GM12878 (cell line): ENCODE data around the gene IFT122.

Source experiments
- EZH2 ChIP-seq: IDR thresholded peaks from 2 replicates; pipeline ENCODE4 v1.6.1; 2012; ENCODE audit warnings: low read depth, mild to moderate bottlenecking, control low read depth, inconsistent platforms, low read length, borderline replicate concordance; ENCODE audit not compliant: control insufficient read depth
- MYC ChIP-seq: IDR thresholded peaks from 2 replicates; pipeline ENCODE4 v1.6.1; 2011; ENCODE audit warnings: mild to moderate bottlenecking, low read length, moderate library complexity, inconsistent platforms; ENCODE audit not compliant: insufficient read depth, insufficient replicate concordance, insufficient read length, severe bottlenecking
- PAX5 ChIP-seq: IDR thresholded peaks from 2 replicates; pipeline ENCODE4 v1.6.1; 2011; ENCODE audit warnings: low read depth, low read length, borderline replicate concordance
- PML ChIP-seq: IDR thresholded peaks from 2 replicates; pipeline ENCODE4 v1.6.1; 2012; ENCODE audit warnings: low read length, inconsistent platforms
- POLR2AphosphoS5 ChIP-seq: IDR thresholded peaks from 2 replicates; pipeline ENCODE4 v1.6.1; 2011; ENCODE audit warnings: mild to moderate bottlenecking, low read length, inconsistent platforms
- SMC3 ChIP-seq: IDR thresholded peaks from 2 replicates; pipeline ENCODE4 v1.6.1; 2011; ENCODE audit warnings: low read length, improper control_type of control experiment, borderline replicate concordance
- SUZ12 ChIP-seq: fragments of 200-600 bp; sonication (generic); IDR thresholded peaks from one replicate; pipeline ENCODE4 v1.6.1; 2018; ENCODE audit warnings: antibody characterized with exemption, mild to moderate bottlenecking; ENCODE audit not compliant: unreplicated experiment
- TF ChIP-seq, protein P1 (sequence below), 3 experiments: IDR thresholded peaks in 2 of 3; conservative IDR thresholded peaks in 1 of 3; 2 replicates each; pipeline ENCODE4 v1.5.1; 2011; ENCODE audit warnings: low read depth in 3 of 3, low read length in 3 of 3, mild to moderate bottlenecking in 3 of 3, control low read depth in 2 of 3, moderate library complexity in 2 of 3, inconsistent platforms in 1 of 3, mixed read lengths in 1 of 3; ENCODE audit not compliant: control insufficient read depth in 2 of 3, insufficient read depth in 1 of 3; ENCODE audit errors: extremely low read depth in 1 of 3

DNA sequence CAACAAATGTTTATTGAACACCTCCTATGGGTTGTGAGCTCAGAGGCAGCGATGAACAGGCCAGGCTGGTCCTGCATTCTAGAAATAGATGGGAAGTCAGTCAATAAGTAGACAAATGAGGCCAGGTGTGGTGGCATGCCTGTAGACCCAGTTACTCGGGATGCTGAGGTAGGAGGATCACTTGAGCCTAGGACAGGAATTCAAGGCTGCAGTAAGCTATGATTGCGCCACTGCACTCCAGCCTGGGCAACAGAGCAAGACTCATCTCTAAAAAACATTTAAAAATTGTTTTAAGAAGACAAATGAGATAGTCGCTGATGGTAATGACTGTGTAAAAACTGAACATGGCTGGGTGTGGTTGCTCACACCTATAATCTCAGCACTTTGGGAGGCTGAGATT is 84.1 kb downstream of the IFT122 start:
- TF ChIP-seq, protein P1, sequence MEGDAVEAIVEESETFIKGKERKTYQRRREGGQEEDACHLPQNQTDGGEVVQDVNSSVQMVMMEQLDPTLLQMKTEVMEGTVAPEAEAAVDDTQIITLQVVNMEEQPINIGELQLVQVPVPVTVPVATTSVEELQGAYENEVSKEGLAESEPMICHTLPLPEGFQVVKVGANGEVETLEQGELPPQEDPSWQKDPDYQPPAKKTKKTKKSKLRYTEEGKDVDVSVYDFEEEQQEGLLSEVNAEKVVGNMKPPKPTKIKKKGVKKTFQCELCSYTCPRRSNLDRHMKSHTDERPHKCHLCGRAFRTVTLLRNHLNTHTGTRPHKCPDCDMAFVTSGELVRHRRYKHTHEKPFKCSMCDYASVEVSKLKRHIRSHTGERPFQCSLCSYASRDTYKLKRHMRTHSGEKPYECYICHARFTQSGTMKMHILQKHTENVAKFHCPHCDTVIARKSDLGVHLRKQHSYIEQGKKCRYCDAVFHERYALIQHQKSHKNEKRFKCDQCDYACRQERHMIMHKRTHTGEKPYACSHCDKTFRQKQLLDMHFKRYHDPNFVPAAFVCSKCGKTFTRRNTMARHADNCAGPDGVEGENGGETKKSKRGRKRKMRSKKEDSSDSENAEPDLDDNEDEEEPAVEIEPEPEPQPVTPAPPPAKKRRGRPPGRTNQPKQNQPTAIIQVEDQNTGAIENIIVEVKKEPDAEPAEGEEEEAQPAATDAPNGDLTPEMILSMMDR (IDR thresholded peaks at IDR 0.05 in 2 of 3, conservative IDR thresholded peaks at IDR 0.05 in 1 of 3; ENCODE audit: control insufficient read depth in 2 of 3, extremely low read depth in 1 of 3, insufficient read depth in 1 of 3, low read depth in 3 of 3, low read length in 3 of 3) = no peak
- TF ChIP-seq PAX5 = no peak
- TF ChIP-seq SUZ12 = no peak
- no peak for TF ChIP-seq POLR2AphosphoS5
- no peak for TF ChIP-seq SMC3
- no peak for TF ChIP-seq EZH2
- TF ChIP-seq MYC = no peak
- no peak for TF ChIP-seq PML
